GM19193 (cell line): ENCODE measurements around the gene REXO1.

Source experiments
- POLR2A ChIP-seq: IDR thresholded peaks from 4 replicates; pipeline ENCODE4 v1.6.1; 2011; ENCODE audit not compliant: insufficient read depth, insufficient read length; ENCODE audit errors: extremely low read depth

Gene REXO1

DNA sequence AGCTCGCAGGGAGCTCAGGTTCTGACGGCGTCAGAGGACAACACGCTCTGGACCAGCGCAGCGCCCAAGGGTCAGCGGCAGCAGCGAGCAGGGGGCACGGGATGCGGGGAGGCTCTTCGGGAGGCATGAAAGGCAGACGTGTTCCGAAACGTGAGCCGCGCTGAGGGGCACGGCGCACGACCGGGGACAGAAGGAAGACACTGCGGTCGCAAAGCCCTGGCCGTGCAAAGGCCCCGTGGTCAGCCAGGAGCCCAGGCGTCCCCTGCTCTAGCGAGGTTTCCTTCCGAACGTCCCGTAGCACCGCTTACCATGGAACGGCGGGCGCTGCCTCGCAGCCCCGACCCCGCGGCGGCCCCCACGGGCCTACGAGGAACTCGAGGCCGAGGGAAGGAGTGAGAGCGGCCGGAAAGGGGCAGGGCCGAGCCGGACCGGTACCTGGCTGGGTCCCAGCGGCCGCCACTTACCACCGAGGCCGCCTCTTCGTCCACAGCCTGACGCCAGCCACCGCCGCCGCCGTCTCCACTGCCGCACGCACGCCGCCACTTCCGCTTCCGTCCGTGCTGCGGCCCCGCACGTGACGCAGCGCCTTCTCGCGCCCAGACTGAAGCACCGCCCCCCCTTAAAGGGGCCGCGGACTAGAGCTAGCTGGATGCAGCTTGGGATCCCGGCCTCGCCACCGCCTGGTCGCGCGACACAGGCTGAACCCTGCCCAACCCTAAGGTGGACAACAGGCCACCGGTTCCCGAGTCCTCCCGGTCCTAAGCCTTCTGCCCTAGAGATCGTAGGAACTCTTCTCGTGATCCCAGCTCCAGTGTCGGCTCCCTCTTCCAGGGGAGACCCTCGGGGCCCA, 27.6 kb upstream of the REXO1 start:
- TF ChIP-seq POLR2A = peak; percentile 92

DNA sequence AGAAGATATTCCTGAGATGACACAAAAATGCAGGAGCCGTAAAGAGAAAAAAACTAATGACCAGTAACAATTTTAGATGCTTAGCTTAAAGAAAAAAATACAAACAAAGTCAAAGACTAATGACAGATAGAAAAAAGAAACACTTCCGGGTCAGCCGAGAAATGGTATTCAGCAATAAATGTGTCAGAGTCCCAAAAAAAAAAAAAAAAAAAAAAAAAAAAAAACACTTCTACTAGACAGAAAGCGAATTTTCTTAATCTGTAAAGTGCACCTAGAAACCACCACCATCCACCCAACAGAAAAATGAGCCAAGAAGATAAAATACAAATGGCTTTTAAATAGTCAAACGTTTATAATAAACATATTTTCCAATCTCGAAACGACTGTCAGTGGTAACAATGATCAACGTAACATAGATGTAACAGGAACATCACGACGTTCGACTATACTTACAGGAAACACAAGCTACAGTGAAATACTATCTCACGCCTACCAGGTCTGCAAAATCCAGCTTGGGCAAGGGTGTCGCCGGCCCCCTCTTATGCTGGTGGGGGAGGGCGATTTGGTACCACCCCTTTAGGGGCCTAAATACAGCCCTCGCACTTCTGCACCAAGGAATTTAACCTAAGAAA, 26.4 kb upstream of the REXO1 start:
- TF ChIP-seq POLR2A = no peak

- no peak for TF ChIP-seq POLR2A
Observed at GRCh38 chr19:1873524-1874473, 25.5 kb upstream of the REXO1 start.

GRCh38 chr19:1872807-1873523, 24.7 kb upstream of the REXO1 start:
- TF ChIP-seq POLR2A = no peak

GRCh38 chr19:1871630-1872029, 23.3 kb upstream of the REXO1 start:
- no peak for TF ChIP-seq POLR2A

GRCh38 chr19:1871140-1871597, 22.9 kb upstream of the REXO1 start:
- no peak for TF ChIP-seq POLR2A

DNA sequence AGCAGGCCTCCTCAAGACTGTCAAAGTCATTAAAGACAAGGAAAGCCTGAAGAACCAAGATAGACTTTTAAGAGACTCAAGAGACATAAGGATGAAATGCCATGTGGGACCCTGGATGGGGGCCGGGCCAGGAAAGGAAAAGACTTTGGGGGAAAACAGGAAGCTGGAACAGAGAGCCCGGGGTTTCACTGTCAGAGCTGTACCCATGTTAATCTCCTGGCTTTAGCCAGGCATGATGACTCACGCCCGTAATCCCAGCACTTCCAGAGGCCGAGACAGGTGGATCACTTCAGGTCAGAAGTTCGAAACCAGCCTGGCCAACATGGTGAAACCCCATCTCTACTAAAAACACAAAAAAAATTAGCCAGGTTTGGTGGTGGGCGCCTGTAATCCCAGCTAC, 20.7 kb upstream of the REXO1 start:
- no peak for TF ChIP-seq POLR2A

- no peak for TF ChIP-seq POLR2A
Observed at GRCh38 chr19:1867349-1867724, 19.1 kb upstream of the REXO1 start.

DNA sequence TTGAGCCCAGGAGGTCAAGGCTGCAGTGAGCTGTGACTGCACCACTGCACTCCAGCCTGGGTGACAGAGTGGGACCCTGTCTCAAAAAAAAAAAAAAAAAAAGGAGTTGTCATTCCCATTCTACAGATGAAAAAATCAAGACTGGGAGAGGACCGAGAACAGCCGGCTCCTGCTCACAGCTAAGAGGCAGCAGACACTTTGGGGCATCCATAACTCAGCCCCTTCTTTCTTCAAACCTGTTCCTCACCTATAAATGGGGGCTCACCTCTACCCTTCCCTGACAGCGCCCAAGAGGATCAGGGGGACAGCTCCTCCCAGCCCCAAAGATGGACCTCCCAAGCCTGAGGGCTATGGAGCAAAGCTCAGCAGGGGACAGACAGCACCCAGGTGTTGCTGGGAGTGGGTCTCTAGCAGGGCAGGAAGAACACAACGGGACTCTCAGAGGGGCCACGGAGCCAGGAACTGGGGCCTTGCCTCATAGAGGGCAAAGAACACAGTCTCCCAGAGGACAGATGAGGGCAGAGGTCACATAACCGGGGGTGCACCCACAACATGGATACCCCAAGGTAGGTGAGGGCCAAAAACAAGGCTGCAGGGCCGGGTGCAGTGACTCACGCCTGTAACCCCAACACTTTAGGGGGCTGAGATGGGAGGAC, 18.5 kb upstream of the REXO1 start:
- no peak for TF ChIP-seq POLR2A

- no peak for TF ChIP-seq POLR2A
Observed at GRCh38 chr19:1865172-1866010, 17.1 kb upstream of the REXO1 start.

DNA sequence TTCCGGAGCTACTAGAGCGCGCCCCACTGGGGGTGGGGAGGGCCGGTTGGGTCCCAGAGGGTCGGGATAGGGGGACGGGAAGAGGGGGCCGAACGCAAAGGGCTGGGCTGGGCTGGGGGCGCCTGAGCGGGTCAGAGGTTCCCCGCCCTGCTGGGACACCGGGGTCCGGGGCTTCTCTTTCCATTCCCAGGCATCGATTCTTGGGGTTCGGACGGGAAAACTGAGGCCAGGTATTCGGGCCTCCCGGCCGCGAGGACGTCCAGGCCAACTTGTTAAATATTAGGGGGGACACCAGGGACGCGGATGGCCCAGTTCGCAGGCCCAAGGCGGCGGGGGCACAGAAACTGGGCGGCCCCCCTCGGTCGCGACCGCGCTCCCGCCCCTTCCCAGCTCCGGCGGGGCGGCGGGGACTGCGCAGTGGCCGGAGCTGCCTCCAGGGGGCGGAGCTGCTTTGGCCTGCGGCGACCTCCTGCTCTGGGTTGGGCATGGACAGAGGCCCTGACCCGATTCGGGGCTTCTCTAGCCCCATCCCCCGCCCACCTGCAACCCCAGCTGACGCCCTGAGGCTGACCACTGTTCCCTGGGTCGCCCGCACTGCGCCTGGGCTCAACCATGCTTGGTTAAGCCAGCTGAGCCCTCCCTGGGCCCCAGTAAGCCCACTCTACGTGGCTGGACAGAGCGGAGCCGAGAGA, 16.3 kb upstream of the REXO1 start:
- TF ChIP-seq POLR2A = peak; percentile 44

- TF ChIP-seq POLR2A = peak; percentile 58
Observed at GRCh38 chr19:1863638-1864479, 15.6 kb upstream of the REXO1 start.

DNA sequence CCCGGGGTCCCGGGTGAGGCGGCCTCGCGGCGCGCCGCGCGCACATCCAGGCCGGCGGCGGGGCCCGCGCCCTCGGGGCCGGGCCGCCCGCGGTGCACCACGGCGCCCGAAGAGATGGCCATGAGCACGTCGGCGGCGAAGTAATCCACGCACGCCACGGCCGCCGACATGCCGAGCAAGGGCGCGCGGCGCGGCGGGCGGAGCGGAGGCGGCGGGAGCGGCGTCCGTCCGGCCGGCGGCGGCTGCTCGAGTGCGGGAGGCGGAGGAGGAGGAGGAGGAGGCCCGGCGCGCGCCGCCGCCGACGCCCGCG, 15.0 kb upstream of the REXO1 start, which contains the start of gene KLF16:
Gene KLF16 (minus strand): TSS at position 252 of the 310 bp plus-strand sequence. CDS start 82 bp downstream, at position 170.
- TF ChIP-seq POLR2A = peak; percentile 74
